Heart right ventricle (tissue), 16 donors: ENCODE data around the gene PAIP2B. TPM values are rescaled to one million over a fixed set of nuclear protein-coding genes. Genes with fewer than 3 reads are reported as not detected.

ENCODE experiments used
- ATAC-seq, 8 donors: fragments of 200-7000 bp; cut with Tn5 transposase; one replicate each; pipeline ENCODE4 v1.9.1; 2020; ENCODE audit warnings: mild to moderate bottlenecking in 8 of 8, moderate library complexity in 8 of 8, moderate number of reproducible peaks in 1 of 8
- DNase-seq, 2 donors: peaks; one replicate each; pipeline ENCODE4 v3.0.0-alpha.2; 2020
- H3K27ac ChIP-seq, 10 donors: fragments of 200-600 bp; sonication (generic) in 2 of 10; one replicate each; pipeline versions ENCODE4 v1.5.0 to v1.8.0; 2020 to 2022; ENCODE audit warnings: mild to moderate bottlenecking in 3 of 10
- H3K27me3 ChIP-seq, 7 donors: fragments of 200-600 bp; one replicate each; pipeline ENCODE4 v1.8.0; 2021 to 2022; ENCODE audit warnings: mild to moderate bottlenecking in 2 of 7
- H3K36me3 ChIP-seq, 9 donors: fragments of 200-600 bp; sonication (generic) in 1 of 9; one replicate each; pipeline versions ENCODE4 v1.5.0 to v1.8.0; 2020 to 2022; ENCODE audit warnings: mild to moderate bottlenecking in 2 of 9
- H3K4me1 ChIP-seq, 9 donors: fragments of 200-600 bp; sonication (generic) in 1 of 9; one replicate each; pipeline versions ENCODE4 v1.5.0 to v1.8.0; 2020 to 2022; ENCODE audit warnings: mild to moderate bottlenecking in 4 of 9
- H3K4me3 ChIP-seq, 10 donors: fragments of 200-600 bp; sonication (generic) in 2 of 10; one replicate each; pipeline versions ENCODE4 v1.5.0 to v1.8.0; 2020 to 2022; ENCODE audit warnings: mild to moderate bottlenecking in 7 of 10, moderate library complexity in 2 of 10
- H3K9me3 ChIP-seq, 11 donors: fragments of 200-600 bp in 10 of 11; sonication (generic) in 2 of 11; one replicate each; pipeline versions ENCODE4 v1.5.0 to v1.8.0; 2013 to 2022; ENCODE audit warnings: mild to moderate bottlenecking in 2 of 11, control low read depth in 1 of 11, moderate library complexity in 1 of 11
- CTCF ChIP-seq, 9 donors: fragments of 200-600 bp; sonication (generic) in 2 of 9; IDR thresholded peaks; one replicate each; pipeline versions ENCODE4 v1.5.0 to v1.8.0; 2021 to 2022; ENCODE audit warnings: antibody characterized with exemption in 9 of 9, mild to moderate bottlenecking in 5 of 9, moderate library complexity in 1 of 9
- WGBS, 2 donors: extraction: QIAGEN DNeasy Blood & Tissue Kit; methylation state at CpG; one replicate each; pipeline ENCODE4 v1.1.7; 2013; ENCODE audit warnings: inconsistent platforms in 1 of 2; 5-methylcytosine and 5-hydroxymethylcytosine counted together
- intact Hi-C, 10 donors: fragments of 100-400 bp; cut with DNase I; formaldehyde crosslinking; loops; one replicate each; pipeline versions ENCODE4 v1.11.1 to v1.14.2; 2022
- polyA plus RNA-seq, 2 donors: library from polyadenylated mRNA; stranded (reverse); fragments of 200-250 nt; gene quantifications; one replicate each; pipeline ENCODE4 v1.2.3, GENCODE V29; 2013
- total RNA-seq, 10 donors: library from RNA; stranded (reverse); fragmentation: NEBNext Ultra II Directional in 3 of 10; extraction: Animal tissue kit (Norgen Biotek cat#: 25700) in 3 of 10; gene quantifications; one replicate each; pipeline versions ENCODE4 v1.2.1 to v1.2.4, GENCODE V29; 2021 to 2023
- donor health status: Arrhythmogenic right ventricular cardiomyopathy.
- donor health status: ischemic (EF 13 %, LVEDD 7.1; RV severe dilation, severe dysfunction).
- donor health status: healthy with polysubstance abuse.
- donor health status: DM: no; HTN: yes; CAD: no.
- donor health status: DM: no; HTN: no; CAD: no.
- donor health status: ischemic (EF 25% LVEDD 6.9; RV normal size, moderate dysfunction).
- donor health status: ischemic (EF 25% LVEDD 5.7; RV mildly dilated, moderate dysfunction).
- donor health status: healthy.
- donor health status: DM: yes; HTN: yes; CAD: no.
- donor health status: Ischemic cardiomyopathy.
- donor health status: ischemic (EF 35%, LVEDD 5.7; RV mildly dilated, moderate dysfunction).
- donor health status: nonischemic (EF 11% LVEDD 7.7; RV severe dilation, severe dysfunction).
- donor health status: DM: yes; HTN: yes; CAD: no.
- donor health status: PGD.
- donor health status: ischemic (EF 29% LVEDD 5.4; RV normal size, mild dysfunction).
- donor health status: nonischemic (EF 23%, LVEDD 6.1; RV moderate dilation, normal function).

PAIP2B gene
- total and polyA plus RNA-seq, 12 donors: 7.2 to 108 (median 60.3) TPM

DNA sequence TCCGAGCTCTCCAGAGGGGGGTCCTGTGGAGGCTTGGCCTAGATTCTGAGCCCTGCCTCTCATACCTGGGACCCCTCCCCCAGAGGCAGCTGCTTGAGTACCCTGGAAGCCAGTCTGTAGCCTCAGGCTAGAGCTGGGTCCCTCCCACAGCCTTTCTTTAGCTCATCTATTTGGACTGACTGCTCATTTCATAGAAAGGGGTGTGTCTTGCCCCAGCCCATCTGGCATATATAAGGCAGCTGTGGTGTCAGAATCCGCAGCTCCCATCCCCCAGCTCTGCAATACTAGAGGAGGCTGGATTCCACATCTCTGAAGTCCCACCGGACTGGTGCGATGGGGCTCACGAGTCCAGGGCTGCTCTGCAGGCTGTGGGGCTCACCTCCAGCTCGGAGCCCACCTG is 70.3 kb downstream of the PAIP2B start:
- TF ChIP-seq CTCF (IDR thresholded peaks at IDR 0.05): no peak
- 49 to 51% methylated on average over 6 of the region's 6 CpGs for WGBS, 2 donors
- H3K4me1 ChIP-seq: peaks cover 0 to 11% (median 5%) of the 10 kb centered on the region in 9 donors
- ATAC-seq (peak in 4 of 8 donors; percentile 28 to 39 (median 34)), DNase-seq (no peak)
- no peaks in the 10 kb centered on the region for H3K27me3 ChIP-seq
- no peaks in the 10 kb centered on the region for H3K36me3 ChIP-seq
- no peaks in the 10 kb centered on the region for H3K9me3 ChIP-seq
- H3K27ac ChIP-seq: no peak overlapping the region
- H3K4me3 ChIP-seq: peak overlapping the region in 1 of 10 donors; percentile 26
- intact Hi-C loops: loop anchor here in 3 of 10 donors (5.0 to 10.0 kb wide), 3 partner anchors 208 to 356 kb away; no protein-coding TSS in a partner anchor

DNA sequence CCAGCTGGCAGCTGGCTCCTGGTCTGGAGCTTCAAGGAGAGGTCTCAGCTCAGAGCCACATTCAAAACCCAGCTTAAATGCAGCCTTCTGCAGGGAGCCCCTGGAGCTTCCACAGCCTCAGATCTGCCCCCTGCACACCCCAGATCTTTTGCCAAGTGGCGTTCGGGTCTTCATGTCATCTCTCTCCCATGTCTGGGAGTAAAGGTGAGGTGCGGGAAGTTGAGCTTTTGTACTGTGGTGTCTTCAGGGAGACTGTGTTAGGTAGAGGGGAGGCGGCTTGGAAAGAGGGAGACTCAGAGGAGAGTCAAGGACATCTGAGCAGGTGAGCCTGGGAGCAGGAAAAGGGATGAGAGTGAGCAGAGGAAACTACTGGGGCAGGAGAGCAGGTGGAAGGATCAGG is 71.1 kb downstream of the PAIP2B start:
- H3K9me3 ChIP-seq: no peaks in the 10 kb centered on the region
- H3K27me3 ChIP-seq: no peaks in the 10 kb centered on the region
- peaks cover 0 to 11% (median 5%) of the 10 kb centered on the region in 9 donors for H3K4me1 ChIP-seq
- no peak for ATAC-seq
- H3K27ac ChIP-seq: no peak overlapping the region
- TF ChIP-seq CTCF (IDR thresholded peaks at IDR 0.05): no peak
- intact Hi-C loops: loop anchor here in 3 of 10 donors (5.0 to 10.0 kb wide), 3 partner anchors 209 to 356 kb away; no protein-coding TSS in a partner anchor
- H3K4me3 ChIP-seq: no peak overlapping the region
- peaks cover 0 to 7% (median 1%) of the 10 kb centered on the region in 9 donors for H3K36me3 ChIP-seq
- WGBS, 2 donors: 88 to 95% methylated on average over 4 of the region's 4 CpGs
- DNase-seq: no peak

DNA sequence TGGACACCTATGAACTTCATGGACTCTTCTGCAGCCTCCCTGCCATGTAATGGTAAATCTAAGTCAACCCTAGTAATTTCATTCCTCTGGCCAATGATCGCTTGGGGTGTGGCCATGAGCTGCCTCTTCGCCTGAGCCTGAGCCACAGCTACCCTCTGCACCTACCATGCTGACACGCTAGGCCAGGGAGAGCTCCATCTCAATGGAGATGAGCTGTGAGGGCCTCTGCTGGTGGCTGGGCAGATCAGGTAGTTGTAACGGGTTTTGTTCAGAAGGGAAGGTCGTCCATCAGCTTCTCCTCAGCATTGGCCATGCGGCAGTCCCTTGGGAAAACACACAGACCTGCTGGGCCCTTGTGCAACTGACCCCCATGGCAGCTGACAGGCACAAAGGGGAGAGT is 72.1 kb downstream of the PAIP2B start:
- Histone ChIP-seq H3K27me3 (no peaks in the 10 kb centered on the region), H3K9me3 (no peaks in the 10 kb centered on the region), H3K27ac (no peak overlapping the region), H3K4me1 (peaks cover 0 to 12% (median 6%) of the 10 kb centered on the region in 9 donors), H3K4me3 (no peak overlapping the region), H3K36me3 (peaks cover 0 to 18% (median 11%) of the 10 kb centered on the region in 9 donors)
- DNase-seq: no peak
- no peak for TF ChIP-seq CTCF (IDR thresholded peaks at IDR 0.05)
- 66 to 67% methylated on average over 6 of the region's 6 CpGs for WGBS, 2 donors
- intact Hi-C loops: loop anchor here in 3 of 10 donors (5.0 to 10.0 kb wide), 3 partner anchors 210 to 358 kb away; no protein-coding TSS in a partner anchor
- no peak for ATAC-seq

- Histone ChIP-seq H3K36me3 (peaks cover 0 to 23% (median 17%) of the 10 kb centered on the region in 9 donors), H3K27ac (no peak overlapping the region), H3K9me3 (no peaks in the 10 kb centered on the region), H3K27me3 (no peaks in the 10 kb centered on the region), H3K4me3 (no peak overlapping the region), H3K4me1 (peaks cover 0 to 16% (median 6%) of the 10 kb centered on the region in 9 donors)
- intact Hi-C loops: loop anchor here in 2 of 10 donors (10.0 kb wide), 2 partner anchors 211 to 351 kb away; no protein-coding TSS in a partner anchor
- no peak for ATAC-seq
- no peak for TF ChIP-seq CTCF (IDR thresholded peaks at IDR 0.05)
- DNase-seq: no peak
- WGBS, 2 donors: 77 to 86% methylated on average over 8 of the region's 8 CpGs
Observed at GRCh38 chr2:71154279-71154678, 72.6 kb downstream of the PAIP2B start.
